C1 segment of cervical spinal cord (tissue), 14 donors: ENCODE results near the gene DNAJC18.
"Not testable (repeated sequence)": the region's sequence is repeated elsewhere in the genome, so short reads cannot be mapped to it uniquely, and the experiment has no call there.

Source experiments
- DNase-seq, 14 donors: peaks; one replicate each; lab custom pipeline; 2025; lab: John Stamatoyannopoulos, UW

DNAJC18 gene

DNA sequence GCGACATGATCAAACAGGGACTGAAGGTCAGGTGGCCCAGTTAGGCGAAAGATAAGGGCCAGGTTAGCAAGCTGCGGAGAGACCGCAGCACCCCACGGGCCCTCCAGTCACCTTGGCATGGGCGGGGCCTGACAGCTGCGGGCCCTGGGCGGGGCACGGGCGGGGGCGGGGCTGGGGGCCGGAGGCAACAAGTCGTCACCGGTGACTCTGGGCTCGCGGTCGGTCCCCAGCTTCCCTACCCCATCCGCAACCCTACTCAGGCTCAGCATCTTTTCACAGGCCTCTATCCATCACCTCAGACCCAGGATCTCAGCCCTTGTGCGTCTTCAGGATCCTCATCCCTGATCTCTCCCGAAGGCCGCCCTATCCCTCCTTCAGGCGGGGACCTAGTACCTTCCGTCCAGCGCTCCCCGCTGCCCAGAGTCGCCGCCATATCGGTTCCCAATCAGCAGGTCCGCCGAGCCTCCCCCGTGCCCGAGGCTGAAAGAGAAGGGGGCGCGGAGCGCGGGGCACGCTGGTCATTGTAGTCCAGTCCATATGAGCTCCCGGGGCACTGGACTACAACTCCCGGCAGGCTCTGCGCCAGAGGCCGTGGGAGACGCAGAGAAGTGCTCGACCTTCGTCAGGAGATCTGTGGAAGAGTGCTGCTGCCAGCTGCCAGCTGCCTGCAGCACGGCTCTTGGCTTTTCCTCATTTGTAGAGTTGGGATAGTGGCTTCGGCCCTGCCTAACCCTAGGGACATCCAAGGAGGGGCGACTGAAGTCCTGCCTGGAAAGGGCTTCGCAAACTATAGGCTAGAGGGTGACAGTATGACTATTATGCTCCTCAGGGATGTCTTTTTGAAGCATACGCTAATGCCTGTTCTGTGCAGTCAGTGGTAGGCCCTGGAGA lies at the start of gene DNAJC18:
Gene DNAJC18, minus strand, starts transcription at position 513 of the 891 bp plus-strand sequence. Its CDS starts 80 bp downstream, at position 433.
- peak; percentile 32 to 94 (median 88) for DNase-seq

DNA sequence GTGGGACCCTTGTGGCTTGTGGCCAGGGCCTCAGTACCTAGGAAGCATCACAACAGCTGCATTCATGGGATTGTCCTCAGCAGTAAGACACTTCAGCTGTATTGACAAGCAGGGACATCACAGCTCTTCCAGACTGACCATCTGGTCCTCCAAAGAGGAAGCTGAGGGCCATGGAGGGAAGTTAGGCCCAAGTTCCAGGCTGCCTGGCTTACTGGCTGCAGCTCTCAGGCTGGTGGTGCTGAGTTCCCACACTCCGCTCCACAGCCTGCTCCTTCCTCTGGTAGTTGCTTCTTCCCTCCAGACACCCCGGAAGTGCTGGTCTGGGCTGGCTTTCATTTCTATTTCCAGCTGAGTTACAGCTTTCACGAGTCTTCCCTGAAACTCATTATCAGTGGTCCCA lies 48.9 kb upstream of the DNAJC18 start:
- DNase-seq, result peak in 5 of 14 donors; percentile 10 to 47 (median 18)

DNA sequence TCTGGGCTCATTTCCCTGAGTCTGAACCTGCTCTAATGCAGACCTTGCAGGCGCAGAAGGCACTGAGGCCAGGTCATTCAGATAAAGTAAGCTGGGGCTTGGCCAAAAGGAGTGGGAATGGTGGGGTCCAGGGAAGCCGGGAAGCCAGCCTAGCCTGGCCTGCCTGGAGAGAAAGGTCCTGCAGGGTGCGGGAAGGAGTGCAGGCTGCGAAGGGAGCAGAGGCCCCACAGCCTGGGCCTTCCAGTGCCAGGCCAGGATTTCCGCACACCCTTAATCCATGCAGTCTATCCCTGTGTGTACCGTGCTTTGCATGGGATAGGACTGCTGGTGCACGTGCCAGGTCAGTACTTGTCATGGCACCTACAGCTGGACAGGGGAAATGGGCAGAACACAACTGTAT lies 46.9 kb upstream of the DNAJC18 start:
- no peak for DNase-seq

DNA sequence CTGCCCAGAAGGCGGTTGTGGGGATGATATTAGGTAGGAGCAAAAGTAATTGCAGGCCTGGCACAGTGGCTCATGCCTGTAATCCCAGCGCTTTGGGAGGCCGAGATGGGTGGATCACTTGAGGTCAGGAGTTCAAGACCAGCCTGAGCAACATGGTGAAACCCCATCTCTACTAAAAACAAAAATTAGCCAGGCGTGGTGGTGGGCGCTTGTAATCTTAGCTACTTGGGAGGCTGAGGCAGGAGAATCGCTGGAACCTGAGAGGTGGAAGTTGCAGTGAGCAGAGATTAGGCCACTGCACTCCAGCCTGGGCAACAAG lies 43.5 kb upstream of the DNAJC18 start:
- DNase-seq, result not testable (repeated sequence)

DNA sequence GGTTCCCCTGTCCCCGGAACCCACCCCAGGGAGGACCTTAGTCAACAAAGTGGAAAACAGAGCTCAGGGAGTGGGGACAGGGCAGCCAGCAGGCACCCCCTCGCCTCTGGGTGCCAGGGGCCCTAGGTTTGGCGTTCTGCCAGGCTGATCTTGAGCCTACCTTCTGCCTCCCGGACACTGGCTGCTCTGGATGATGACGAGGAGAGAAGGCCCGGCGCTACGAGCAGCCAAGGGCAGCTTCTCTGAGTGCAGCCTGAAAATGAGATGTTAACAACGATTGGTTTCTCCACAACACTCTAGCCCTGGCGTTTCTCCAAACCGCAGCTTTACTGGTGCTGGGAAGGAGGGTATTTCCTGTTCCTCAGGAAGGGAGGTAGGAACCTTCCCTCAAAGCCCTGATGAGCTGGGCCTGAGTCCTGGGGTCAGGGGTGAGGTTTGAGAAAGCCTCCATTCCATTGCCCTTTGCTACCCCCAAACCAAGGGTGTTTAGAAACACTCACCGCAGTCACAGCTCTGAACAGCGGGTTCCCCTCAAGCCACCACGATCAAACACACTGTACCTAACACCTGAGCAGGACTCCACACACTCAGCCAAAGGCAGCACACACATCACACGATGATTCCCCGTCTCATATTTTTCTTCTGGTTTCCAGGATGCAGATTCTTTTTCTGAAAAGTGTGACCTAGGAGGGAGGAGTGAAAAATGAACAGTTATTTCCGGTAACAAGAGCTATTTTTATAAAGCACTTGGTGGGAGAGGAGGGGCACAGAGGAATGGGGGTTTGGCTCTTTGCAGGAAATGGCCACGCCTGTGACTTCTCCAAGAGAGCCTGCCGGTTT lies 42.9 kb upstream of the DNAJC18 start, which contains the start of gene STING1:
Gene STING1, minus strand, starts transcription at position 709 of the 840 bp plus-strand sequence. CDS start 1,054 bp downstream, outside the sequence.
- peak in 3 of 14 donors; percentile 19 to 27 (median 25) for DNase-seq

DNA sequence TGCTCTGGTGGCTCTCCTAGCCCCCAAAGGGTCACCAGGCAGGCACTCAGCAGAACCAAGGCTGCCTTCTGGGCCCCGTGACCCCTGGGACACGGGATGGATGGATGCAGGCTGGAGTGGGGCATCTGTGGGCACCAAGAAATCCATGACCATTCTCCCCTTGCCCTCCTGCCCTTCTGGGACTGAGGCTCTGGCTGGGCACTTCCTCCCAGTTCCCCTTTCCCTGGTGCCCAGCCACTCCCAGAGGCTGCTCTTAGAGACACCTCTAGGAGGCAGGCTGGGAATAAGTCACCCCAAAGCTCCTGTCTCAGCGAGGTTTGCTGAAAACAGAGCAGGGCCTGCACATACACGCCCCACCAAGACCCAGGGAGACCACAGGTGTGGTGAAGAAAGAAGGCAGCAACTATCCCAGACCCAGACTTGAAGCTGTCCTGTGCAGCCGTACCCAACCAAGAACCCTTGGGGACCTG lies 42.3 kb upstream of the DNAJC18 start:
- peak in 1 of 14 donors; percentile 27 for DNase-seq

DNA sequence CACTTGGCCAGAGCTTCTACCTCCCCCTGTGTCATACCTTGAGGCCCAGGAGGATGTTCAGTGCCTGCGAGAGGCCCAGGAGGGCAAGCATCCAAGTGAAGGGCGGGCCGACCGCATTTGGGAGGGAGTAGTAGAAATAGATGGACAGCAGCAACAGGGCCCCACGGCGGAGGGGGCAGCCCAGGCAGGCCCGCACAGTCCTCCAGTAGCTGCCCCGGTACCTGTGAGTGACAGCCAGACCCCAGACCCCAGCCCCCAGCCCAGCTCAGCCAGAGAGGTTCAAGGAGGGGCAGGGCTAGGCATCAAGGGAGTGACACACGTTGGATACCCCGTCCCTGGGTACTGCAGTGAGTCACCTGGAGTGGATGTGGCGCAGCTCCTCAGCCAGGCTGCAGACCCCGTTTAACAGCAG lies 41.8 kb upstream of the DNAJC18 start:
- no peak for DNase-seq

DNA sequence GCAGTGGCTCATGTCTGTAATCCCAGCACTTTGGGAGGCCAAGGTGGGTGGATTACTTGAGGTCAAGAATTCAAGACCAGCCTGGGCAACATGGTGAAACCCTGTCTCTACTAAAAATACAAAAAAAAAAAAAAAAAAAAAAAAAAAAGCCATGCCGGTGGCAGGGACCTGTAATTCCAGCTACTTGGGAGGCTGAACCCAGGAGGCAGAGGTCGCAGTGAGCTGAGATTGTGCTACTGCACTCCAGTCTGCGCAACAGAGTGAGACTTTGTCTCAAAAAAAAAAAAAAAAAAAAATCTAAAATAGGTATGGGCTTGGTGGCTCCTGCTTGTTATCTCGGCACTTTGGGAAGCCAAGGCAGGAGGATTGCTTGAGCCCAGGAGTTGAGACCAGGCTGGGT lies 40.4 kb upstream of the DNAJC18 start:
- not testable (repeated sequence) for DNase-seq

DNA sequence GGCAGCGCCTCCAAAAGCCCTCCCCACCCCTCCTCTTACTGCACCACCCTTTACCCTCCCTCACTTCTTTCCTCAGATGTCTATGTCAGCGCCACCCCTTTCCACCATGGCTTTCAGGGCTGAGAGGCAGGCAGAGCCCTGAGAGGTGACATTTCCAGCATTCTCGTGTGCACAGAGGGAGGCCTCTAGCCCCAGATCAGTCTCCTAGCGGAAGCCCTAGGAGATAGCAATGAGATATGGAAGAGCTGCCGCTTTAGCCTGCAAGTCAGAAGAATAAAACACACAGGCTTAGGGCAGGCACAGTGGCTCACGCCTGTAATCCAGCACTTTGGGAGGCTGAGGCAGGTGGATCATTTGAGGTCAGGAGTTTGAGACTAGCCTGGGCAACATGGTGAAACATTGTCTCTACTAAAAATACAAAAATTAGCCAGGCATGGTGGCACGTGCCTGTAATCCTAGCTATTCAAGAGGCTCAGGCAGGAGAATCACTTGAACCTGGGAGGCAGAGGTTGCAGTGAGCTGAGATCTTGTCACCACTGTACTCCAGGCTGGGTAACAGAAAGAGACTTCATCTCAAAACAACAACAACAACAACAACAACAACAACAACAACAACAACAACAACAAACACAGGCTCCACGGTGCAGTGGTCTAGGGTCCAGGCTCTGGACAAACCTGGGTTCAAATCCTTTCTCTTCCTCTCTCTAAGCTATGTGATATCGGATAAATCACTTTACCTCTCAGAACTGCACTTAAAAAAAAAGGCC lies 39.5 kb upstream of the DNAJC18 start:
- not testable (repeated sequence) for DNase-seq

DNA sequence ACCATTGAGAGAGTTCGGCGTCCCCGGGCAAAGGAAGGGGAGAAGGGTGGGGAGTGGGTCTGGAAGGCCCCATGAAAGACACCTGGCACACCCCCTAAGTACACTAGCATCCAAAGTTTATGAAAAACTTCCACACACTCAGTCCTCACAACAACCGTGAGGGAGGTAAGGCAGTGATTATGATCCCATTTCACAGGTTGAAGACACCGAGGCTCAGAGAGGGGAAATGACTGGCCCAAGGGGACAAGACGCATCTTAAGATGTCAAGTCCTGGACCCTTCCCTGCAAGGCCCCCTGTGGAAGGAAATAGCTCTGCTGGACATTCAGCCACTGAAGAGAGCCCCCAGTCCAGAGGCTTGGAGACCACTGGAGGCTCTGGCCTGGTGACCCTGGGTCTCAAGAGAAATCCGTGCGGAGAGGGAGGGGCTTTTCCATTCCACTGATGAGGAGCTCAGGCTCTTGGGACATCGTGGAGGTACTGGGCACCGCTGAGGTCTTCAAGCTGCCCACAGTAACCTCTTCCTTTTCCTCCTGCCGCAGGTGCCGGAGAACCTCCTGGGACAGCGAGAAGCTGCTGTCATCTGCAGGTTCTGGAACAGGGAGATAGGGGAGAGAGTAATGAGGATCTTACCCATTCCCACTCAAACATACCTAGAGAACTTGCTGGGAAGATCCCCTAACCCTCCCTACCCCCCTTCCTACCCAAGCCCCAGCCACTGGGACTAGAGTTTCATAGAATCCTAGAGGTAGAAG lies 36.7 kb upstream of the DNAJC18 start:
- DNase-seq, result no peak

DNA sequence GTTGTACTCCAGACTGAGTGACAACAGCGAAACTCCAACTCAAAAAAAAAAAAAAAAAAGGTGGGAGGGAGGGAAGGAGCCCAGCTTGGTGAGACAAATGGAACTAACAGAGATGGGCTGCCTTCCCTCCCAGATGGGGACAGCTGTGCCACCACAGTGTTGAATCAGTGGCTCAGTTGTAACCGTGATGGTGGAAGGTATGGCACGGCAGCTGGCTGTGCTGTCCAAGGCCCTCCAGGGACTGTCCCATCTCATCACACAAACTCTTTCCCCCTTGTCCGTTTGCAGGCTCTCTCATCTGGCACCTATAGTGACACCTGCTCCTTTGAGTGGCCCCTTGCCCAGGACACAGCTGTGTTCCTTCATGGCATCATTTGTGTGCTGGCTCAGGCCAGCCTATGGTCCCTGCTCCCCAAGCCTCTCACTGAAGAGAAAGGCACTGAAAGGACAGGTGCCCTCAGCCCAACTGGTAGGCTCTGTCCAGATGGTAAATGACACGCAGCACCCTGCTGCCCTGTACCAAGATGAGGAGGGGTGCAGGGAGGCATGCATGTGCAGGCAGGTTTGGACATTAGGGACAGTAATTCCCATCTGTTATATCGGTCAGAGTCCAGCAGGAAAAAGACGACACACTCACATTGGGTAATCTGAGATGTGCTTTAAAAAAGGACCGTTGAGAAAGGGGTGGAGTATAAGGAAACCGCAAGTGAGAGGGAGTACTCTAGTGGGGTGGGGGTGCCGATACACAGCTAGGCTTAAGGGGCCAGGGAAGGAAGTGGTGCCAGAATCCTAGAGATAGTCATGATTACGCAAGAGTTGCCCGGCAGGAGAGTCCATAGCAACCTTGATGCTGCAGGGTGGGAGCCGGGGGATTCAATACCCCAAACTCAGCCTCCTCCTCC lies 35.8 kb upstream of the DNAJC18 start:
- DNase-seq, result peak in 1 of 14 donors; percentile 19

DNA sequence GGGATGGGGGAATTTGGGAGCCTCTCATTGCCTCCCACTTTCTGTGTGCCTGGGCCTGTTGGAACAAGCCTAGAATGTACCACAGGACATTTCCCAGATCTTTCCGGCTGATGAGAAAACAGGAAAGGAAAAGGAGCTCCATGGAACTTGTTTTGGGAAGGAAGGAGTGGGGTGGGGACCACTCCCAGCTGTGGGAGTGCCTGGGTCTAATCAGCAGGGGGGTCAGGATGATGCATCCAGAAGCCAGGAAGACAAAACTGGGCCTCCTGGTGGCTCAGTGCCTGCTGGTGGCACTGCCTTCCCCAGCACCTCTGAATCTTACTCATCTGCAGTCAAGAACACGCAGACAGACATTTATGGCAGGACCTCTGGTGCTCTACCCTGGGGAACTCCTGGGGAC lies 34.2 kb upstream of the DNAJC18 start:
- DNase-seq, result no peak

DNA sequence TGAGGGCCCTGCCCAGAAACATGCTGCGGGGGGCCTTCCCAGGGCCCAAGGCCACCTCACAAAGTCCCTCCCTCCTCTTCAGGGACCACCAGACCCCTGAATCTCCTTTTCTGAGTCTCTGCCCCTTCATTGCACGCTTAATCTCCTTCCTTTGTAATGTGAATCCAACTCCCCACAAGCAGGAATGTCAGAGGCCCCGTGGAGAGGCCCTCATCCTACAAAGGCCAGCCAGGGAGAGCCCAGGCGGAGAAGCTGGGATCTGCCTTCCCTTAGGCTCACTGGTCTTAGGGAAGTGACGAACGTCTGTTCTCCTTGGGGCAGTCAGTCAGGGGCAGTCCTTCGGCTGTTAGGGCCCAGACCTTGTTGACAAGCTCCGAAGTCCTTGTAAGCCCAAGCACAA lies 33.8 kb upstream of the DNAJC18 start:
- DNase-seq, result no peak

DNA sequence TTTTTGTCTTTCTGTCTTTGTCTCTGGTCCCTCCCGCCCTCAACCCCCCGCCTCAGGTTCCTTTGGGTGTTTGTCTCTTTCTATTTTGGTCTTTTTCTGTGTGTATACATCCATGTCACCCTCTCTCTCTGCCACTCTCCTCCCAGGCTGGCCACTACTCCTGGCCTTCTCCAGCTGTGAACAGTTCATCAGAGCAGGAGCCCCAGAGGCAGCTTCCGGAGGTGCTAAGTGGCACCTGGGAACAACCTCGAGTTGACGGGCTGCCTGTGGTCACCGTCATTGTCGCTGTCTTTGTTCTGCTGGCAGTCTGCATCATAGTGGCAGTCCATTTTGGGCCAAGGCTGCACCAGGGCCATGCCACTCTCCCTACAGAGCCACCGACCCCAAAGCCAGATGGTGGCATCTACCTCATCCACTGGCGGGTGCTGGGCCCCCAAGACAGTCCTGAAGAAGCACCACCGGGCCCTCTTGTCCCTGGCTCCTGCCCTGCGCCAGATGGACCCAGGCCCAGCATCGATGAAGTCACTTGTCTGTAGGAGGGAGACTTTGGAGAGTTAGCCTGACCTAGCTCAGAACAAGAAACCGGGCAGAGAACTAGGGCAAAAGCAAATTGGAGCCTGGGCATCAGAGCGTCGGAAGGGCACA lies 33.2 kb upstream of the DNAJC18 start:
- DNase-seq, result no peak

DNA sequence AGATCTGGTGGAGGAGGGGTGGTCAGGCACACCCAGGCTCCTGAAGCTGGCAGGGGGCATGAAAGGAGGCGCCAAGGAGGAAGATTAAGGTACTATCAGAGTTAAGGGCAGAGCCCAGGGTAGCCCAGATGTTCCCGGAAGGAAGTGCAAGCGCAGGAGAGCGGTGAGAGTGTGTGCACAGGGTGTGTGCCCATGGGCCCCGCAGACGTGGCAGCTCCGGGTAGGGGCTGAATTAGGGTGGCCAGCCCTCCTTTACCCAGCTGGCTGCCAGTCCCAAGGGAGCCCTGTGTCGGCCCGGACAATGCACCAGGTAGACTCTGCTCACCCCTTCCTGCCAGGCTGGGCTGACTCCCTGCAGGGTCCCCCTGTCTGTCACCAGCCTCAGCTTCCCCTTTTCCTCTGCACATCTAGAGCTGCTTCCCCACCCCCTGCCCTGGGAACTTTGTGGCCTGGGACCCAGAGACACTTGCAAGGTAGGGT lies 31.5 kb upstream of the DNAJC18 start, which contains the start of gene SMIM33:
Gene SMIM33, plus strand, starts transcription at position 184 of the 480 bp plus-strand sequence. Its CDS starts 118 bp downstream, at position 302.
- no peak for DNase-seq

DNA sequence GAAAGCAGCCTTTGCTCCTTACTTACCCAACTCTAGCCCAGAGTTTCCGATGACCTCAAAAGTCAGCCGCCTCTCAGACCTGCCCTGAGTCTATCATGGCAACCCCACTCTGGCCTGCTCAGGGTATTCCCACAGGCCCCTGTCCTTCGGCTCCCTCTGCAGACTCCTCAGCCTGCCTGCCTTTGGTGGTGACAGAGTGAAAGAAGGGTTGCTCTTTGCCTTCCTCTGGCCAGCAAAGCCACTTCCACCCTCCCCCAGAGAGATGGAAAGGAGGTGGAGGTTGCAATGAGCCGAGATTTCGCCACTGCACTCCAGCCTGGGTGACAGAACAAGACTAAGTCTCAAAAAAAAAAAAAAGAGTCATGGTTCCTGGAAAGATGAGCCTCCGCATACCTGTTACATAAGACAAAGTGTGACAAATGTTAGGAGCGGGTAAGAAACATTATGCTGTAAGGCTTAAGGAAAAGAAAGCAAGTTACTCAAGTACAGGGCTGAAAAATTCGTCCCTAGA lies 29.2 kb upstream of the DNAJC18 start:
- no peak for DNase-seq

DNA sequence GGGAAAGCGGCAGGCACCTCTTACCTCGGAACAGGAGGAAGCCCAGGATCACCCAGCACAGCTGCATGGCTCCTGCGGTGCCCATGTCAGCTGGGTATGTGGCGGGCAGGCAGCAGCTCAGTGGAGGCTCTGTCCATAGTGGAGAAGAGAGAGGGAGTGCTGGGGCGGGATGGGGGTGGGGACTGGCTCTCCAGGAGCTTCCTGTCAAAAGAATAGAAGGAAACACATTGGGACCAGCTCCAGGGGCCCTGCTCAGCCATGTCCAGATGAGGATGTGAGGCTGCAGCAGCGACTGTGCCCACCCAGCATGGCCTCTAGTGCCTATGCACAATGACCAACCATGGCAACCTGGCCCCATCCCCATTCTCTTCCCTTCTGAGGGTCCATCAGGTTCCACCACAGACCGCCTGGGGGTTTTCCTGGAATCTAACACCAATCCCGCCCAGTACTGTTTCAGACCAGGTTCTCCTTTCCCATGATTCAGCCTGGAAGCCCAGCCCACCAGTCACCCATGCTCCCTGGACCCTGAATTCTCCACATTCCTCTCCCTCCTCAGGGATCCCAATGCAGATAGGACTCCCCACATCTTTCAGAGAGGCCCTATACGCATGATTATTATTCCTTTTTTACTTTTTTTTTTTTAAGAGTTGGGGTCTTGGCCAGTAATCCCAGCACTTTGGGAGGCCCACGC lies 23.4 kb upstream of the DNAJC18 start, which contains the start of gene ECSCR:
Gene ECSCR, minus strand, starts transcription at position 158 of the 691 bp plus-strand sequence. Its CDS starts 73 bp downstream, at position 85.
- DNase-seq, result no peak

DNA sequence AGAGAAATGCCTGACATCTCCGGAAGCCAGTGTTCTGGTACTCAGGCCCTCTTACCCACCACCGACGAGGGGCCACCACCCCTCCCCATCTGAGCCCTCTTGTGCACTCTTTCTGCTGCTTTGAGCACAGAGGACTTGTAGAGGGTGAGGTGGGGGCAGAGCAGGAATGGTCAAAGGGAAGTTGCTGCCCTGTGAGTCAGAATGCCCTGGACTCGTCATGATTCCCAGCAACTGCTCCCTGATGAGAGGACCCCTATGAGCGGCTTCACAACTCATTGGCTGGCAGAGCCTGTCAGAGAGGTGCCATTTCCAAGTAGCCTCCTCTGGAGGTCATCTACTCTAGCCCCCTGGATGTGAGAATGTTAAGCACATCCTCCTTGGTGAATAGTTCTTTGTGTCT lies 22.4 kb upstream of the DNAJC18 start:
- DNase-seq, result no peak
